ENCODE data around the gene ADGRL2. TPM values are rescaled to one million over a fixed set of nuclear protein-coding genes. Genes with fewer than 3 reads are reported as not detected.

ADGRL2 gene
- total and polyA plus RNA-seq, 2 experiments from 2014 or later: 38.2 to 90.3 TPM

DNA sequence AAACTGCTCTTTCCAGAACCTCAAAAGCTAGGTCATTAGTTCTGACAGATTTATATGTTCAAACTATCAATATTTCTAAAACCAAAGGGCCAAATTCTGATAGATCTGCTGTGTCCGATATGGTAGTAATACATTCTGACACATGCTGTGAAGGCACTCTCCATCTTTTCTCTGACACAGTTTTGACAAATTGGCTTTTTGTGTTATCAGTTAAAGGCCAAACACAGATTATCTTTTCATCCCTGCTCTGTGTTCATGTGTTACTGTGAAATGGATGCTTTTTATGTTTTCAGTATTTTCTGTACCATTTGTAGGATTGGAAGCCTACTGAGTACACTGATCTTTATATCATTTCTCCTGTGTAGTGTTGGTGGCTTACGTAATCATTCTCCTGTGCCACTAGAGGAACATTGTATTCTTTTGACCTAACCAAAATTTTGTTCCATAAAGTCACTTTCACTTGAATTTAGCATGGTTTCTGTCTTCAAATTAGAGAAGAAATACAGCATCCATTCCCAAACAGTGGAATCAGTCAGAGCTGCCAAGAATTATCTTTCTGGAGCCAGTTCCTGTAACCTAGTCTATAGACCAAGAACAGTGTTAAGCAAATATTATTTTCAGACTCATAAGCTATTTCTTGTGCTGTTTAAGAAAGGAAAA is 137.2 kb downstream of the ADGRL2 start:
- H3K4me2 ChIP-seq: no peak overlapping the region
- H3K36me3 ChIP-seq (ENCODE audit: insufficient read depth): no peaks in the 10 kb centered on the region
- TF ChIP-seq, protein P1, sequence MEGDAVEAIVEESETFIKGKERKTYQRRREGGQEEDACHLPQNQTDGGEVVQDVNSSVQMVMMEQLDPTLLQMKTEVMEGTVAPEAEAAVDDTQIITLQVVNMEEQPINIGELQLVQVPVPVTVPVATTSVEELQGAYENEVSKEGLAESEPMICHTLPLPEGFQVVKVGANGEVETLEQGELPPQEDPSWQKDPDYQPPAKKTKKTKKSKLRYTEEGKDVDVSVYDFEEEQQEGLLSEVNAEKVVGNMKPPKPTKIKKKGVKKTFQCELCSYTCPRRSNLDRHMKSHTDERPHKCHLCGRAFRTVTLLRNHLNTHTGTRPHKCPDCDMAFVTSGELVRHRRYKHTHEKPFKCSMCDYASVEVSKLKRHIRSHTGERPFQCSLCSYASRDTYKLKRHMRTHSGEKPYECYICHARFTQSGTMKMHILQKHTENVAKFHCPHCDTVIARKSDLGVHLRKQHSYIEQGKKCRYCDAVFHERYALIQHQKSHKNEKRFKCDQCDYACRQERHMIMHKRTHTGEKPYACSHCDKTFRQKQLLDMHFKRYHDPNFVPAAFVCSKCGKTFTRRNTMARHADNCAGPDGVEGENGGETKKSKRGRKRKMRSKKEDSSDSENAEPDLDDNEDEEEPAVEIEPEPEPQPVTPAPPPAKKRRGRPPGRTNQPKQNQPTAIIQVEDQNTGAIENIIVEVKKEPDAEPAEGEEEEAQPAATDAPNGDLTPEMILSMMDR (conservative IDR thresholded peaks at IDR 0.05; ENCODE audit: low read depth in 2 of 2): no peak
- TF ChIP-seq EZH2 (IDR thresholded peaks at IDR 0.05; ENCODE audit: low read depth, unreplicated experiment) (no peak), ZNF331 (CRISPR knock-in tag; IDR thresholded peaks at IDR 0.05; ENCODE audit: low read depth) (no peak), EZH2phosphoT487 (IDR thresholded peaks at IDR 0.05; ENCODE audit: unreplicated experiment) (no peak), ZNF114 (CRISPR knock-in tag; IDR thresholded peaks at IDR 0.05) (no peak), NANOG (IDR thresholded peaks at IDR 0.05; ENCODE audit: borderline replicate concordance) (no peak), STAT1 (IDR thresholded peaks at IDR 0.05; ENCODE audit: unreplicated experiment) (no peak), POLR2AphosphoS5 (IDR thresholded peaks at IDR 0.05; ENCODE audit: low read depth) (no peak), CREB1 (CRISPR knock-in tag; IDR thresholded peaks at IDR 0.05; ENCODE audit: low read depth) (no peak), JUNB (IDR thresholded peaks at IDR 0.05; ENCODE audit: unreplicated experiment) (no peak)
- TF ChIP-seq, protein P2, sequence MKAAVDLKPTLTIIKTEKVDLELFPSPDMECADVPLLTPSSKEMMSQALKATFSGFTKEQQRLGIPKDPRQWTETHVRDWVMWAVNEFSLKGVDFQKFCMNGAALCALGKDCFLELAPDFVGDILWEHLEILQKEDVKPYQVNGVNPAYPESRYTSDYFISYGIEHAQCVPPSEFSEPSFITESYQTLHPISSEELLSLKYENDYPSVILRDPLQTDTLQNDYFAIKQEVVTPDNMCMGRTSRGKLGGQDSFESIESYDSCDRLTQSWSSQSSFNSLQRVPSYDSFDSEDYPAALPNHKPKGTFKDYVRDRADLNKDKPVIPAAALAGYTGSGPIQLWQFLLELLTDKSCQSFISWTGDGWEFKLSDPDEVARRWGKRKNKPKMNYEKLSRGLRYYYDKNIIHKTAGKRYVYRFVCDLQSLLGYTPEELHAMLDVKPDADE (IDR thresholded peaks at IDR 0.05): no peak
- TF ChIP-seq, protein P3, sequence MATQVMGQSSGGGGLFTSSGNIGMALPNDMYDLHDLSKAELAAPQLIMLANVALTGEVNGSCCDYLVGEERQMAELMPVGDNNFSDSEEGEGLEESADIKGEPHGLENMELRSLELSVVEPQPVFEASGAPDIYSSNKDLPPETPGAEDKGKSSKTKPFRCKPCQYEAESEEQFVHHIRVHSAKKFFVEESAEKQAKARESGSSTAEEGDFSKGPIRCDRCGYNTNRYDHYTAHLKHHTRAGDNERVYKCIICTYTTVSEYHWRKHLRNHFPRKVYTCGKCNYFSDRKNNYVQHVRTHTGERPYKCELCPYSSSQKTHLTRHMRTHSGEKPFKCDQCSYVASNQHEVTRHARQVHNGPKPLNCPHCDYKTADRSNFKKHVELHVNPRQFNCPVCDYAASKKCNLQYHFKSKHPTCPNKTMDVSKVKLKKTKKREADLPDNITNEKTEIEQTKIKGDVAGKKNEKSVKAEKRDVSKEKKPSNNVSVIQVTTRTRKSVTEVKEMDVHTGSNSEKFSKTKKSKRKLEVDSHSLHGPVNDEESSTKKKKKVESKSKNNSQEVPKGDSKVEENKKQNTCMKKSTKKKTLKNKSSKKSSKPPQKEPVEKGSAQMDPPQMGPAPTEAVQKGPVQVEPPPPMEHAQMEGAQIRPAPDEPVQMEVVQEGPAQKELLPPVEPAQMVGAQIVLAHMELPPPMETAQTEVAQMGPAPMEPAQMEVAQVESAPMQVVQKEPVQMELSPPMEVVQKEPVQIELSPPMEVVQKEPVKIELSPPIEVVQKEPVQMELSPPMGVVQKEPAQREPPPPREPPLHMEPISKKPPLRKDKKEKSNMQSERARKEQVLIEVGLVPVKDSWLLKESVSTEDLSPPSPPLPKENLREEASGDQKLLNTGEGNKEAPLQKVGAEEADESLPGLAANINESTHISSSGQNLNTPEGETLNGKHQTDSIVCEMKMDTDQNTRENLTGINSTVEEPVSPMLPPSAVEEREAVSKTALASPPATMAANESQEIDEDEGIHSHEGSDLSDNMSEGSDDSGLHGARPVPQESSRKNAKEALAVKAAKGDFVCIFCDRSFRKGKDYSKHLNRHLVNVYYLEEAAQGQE (IDR thresholded peaks at IDR 0.05; ENCODE audit: unreplicated experiment): no peak
- TF ChIP-seq, protein P4, sequence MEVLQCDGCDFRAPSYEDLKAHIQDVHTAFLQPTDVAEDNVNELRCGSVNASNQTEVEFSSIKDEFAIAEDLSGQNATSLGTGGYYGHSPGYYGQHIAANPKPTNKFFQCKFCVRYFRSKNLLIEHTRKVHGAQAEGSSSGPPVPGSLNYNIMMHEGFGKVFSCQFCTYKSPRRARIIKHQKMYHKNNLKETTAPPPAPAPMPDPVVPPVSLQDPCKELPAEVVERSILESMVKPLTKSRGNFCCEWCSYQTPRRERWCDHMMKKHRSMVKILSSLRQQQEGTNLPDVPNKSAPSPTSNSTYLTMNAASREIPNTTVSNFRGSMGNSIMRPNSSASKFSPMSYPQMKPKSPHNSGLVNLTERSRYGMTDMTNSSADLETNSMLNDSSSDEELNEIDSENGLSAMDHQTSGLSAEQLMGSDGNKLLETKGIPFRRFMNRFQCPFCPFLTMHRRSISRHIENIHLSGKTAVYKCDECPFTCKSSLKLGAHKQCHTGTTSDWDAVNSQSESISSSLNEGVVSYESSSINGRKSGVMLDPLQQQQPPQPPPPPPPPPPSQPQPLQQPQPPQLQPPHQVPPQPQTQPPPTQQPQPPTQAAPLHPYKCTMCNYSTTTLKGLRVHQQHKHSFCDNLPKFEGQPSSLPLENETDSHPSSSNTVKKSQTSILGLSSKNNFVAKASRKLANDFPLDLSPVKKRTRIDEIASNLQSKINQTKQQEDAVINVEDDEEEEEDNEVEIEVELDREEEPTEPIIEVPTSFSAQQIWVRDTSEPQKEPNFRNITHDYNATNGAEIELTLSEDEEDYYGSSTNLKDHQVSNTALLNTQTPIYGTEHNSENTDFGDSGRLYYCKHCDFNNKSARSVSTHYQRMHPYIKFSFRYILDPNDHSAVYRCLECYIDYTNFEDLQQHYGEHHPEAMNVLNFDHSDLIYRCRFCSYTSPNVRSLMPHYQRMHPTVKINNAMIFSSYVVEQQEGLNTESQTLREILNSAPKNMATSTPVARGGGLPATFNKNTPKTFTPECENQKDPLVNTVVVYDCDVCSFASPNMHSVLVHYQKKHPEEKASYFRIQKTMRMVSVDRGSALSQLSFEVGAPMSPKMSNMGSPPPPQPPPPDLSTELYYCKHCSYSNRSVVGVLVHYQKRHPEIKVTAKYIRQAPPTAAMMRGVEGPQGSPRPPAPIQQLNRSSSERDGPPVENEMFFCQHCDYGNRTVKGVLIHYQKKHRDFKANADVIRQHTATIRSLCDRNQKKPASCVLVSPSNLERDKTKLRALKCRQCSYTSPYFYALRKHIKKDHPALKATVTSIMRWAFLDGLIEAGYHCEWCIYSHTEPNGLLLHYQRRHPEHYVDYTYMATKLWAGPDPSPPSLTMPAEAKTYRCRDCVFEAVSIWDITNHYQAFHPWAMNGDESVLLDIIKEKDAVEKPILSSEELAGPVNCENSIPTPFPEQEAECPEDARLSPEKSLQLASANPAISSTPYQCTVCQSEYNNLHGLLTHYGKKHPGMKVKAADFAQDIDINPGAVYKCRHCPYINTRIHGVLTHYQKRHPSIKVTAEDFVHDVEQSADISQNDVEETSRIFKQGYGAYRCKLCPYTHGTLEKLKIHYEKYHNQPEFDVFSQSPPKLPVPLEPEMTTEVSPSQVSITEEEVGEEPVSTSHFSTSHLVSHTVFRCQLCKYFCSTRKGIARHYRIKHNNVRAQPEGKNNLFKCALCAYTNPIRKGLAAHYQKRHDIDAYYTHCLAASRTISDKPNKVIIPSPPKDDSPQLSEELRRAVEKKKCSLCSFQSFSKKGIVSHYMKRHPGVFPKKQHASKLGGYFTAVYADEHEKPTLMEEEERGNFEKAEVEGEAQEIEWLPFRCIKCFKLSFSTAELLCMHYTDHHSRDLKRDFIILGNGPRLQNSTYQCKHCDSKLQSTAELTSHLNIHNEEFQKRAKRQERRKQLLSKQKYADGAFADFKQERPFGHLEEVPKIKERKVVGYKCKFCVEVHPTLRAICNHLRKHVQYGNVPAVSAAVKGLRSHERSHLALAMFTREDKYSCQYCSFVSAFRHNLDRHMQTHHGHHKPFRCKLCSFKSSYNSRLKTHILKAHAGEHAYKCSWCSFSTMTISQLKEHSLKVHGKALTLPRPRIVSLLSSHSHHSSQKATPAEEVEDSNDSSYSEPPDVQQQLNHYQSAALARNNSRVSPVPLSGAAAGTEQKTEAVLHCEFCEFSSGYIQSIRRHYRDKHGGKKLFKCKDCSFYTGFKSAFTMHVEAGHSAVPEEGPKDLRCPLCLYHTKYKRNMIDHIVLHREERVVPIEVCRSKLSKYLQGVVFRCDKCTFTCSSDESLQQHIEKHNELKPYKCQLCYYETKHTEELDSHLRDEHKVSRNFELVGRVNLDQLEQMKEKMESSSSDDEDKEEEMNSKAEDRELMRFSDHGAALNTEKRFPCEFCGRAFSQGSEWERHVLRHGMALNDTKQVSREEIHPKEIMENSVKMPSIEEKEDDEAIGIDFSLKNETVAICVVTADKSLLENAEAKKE (CRISPR knock-in tag; IDR thresholded peaks at IDR 0.05): no peak
- no peaks in the 10 kb centered on the region for H3F3A ChIP-seq (replicated peaks; ENCODE audit: low read depth)
- 0 out of 2 replicates have a peak, but pooled peaks cover 3% of the 10 kb centered on the region for H4K20me1 ChIP-seq (replicated peaks; ENCODE audit: insufficient read depth)
- Mint-ChIP-seq H3K9me3 (no peaks in the 10 kb centered on the region), H3K4me1 (peaks cover 22% of the 10 kb centered on the region), H3K27ac (no peak overlapping the region), H3K27me3 (ENCODE audit: insufficient read depth, low read depth, poor library complexity) (no peaks in the 10 kb centered on the region), H3K36me3 (ENCODE audit: low read depth) (no peaks in the 10 kb centered on the region), H3K4me3 (no peak overlapping the region)
- no peaks in the 10 kb centered on the region for H3K27me3 ChIP-seq (ENCODE audit: insufficient read depth)
- peaks cover 12% of the 10 kb centered on the region; the same call in 1 of the 2 replicates for H3K79me2 ChIP-seq (replicated peaks; ENCODE audit: insufficient read depth)
- DNase-seq (ENCODE audit: low spot score) (no peak), ATAC-seq (no peak)
- H3K27ac ChIP-seq (ENCODE audit: low read depth): no peak overlapping the region
- H3K4me3 ChIP-seq: no peak overlapping the region
- no peaks in the 10 kb centered on the region for H3K9me2 ChIP-seq (ENCODE audit: insufficient read depth)
- no peaks in the 10 kb centered on the region for H3K4me1 ChIP-seq (ENCODE audit: insufficient read depth)
- H2AFZ ChIP-seq: no peak overlapping the region
